Lower leg skin (tissue), 4 donors: ENCODE data around the gene TKFC. TPM values are rescaled to one million over a fixed set of nuclear protein-coding genes. Genes with fewer than 3 reads are reported as not detected.

Source experiments
- DNase-seq, 2 donors: peaks; one replicate each; pipeline ENCODE4 v3.0.0-alpha.2; 2019; ENCODE audit warnings: low spot score in 2 of 2
- H3K4me3 ChIP-seq: fragments of 200-600 bp; sonication (generic); 2 replicates; pipeline ENCODE4 v1.5.1; 2017; ENCODE audit warnings: mild to moderate bottlenecking, low read depth; ENCODE audit not compliant: poor library complexity, severe bottlenecking
- POLR2A ChIP-seq, 2 donors: fragments of 450-650 bp; IDR thresholded peaks; one replicate each; pipeline ENCODE4 v1.6.1; 2016 to 2017; ENCODE audit warnings: antibody characterized with exemption in 2 of 2, mild to moderate bottlenecking in 1 of 2, moderate library complexity in 1 of 2
- WGBS, 2 donors: methylation state at CpG; one replicate each; pipeline ENCODE4 v1.1.5; 2018; 5-methylcytosine and 5-hydroxymethylcytosine counted together
- intact Hi-C: fragments of 100-400 bp; cut with DNase I; formaldehyde crosslinking; loops from one replicate; pipeline ENCODE4 v1.15.0; 2023; ENCODE audit warnings: low total_unique reads
- total RNA-seq, 4 donors: library from RNA; depleted of rRNA; stranded (reverse); fragments of >200 nt; gene quantifications; one replicate each; pipeline ENCODE4 v1.1.0, GENCODE V29; 2016
- TF ChIP-seq, protein P1 (sequence below), 3 donors: fragments of 450-650 bp; IDR thresholded peaks; one replicate each; pipeline ENCODE4 v1.5.1; 2016; ENCODE audit warnings: antibody characterized with exemption in 3 of 3, mild to moderate bottlenecking in 3 of 3, moderate library complexity in 2 of 3

Gene TKFC
- total RNA-seq, 4 donors from 2014 or later = 26.6 to 37.3 (median 33.1) TPM

DNA sequence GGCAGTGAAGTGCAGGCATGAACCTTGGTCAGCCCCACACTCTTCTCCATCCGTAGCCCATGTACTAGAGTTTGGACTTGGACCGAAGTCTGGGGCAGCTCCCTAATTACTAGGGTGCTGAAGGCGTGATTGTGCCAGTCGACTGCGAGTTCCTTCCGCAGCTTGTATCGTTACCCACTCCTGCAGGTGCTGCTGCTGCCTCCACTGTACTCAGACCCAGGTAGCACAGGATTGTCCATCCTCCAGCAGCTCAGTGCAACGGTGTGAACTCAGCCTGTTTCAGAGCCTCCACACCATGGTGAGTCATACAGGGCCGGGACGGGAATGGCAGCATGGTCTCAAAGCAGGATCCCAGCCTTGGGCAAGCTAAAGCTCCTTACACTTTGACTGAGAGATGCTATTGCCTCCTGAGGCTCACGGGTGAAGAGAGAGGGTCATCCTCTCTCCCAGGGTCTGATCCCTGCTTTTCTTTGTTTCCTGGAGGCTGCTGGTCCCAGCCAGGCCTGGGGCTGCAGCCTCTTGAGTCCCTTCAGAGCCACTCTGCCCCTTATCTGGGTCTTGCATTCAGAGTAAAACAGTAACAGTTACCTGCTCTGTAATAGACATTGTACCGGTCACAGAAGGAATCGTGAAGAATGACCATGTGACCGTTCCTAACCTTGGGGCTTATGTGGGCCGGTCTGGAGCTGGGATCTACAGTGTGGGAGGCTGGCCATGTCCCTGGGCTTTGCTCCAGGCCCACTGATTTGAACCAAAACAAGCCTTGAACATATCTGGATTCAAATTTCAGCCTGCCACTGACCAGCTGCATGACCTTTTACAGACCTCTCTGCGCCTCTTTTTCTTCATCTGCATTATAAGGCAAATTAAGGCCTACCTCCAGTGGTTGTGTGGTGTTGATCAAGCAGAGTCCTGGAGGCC, 1.7 kb downstream of the TKFC start:
- peak in 1 of 2 donors; percentile 67 for DNase-seq
- 77 to 85% methylated on average over 16 of the region's 16 CpGs for WGBS, 2 donors
- TF ChIP-seq, protein P1, sequence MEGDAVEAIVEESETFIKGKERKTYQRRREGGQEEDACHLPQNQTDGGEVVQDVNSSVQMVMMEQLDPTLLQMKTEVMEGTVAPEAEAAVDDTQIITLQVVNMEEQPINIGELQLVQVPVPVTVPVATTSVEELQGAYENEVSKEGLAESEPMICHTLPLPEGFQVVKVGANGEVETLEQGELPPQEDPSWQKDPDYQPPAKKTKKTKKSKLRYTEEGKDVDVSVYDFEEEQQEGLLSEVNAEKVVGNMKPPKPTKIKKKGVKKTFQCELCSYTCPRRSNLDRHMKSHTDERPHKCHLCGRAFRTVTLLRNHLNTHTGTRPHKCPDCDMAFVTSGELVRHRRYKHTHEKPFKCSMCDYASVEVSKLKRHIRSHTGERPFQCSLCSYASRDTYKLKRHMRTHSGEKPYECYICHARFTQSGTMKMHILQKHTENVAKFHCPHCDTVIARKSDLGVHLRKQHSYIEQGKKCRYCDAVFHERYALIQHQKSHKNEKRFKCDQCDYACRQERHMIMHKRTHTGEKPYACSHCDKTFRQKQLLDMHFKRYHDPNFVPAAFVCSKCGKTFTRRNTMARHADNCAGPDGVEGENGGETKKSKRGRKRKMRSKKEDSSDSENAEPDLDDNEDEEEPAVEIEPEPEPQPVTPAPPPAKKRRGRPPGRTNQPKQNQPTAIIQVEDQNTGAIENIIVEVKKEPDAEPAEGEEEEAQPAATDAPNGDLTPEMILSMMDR (IDR thresholded peaks at IDR 0.05) = no peak
- TF ChIP-seq POLR2A (IDR thresholded peaks at IDR 0.05) = no peak
- H3K4me3 ChIP-seq = no peak overlapping the region
- intact Hi-C loops = loop anchor here (5.0 kb wide), 1 partner anchor 53 kb away; no protein-coding TSS in a partner anchor

DNA sequence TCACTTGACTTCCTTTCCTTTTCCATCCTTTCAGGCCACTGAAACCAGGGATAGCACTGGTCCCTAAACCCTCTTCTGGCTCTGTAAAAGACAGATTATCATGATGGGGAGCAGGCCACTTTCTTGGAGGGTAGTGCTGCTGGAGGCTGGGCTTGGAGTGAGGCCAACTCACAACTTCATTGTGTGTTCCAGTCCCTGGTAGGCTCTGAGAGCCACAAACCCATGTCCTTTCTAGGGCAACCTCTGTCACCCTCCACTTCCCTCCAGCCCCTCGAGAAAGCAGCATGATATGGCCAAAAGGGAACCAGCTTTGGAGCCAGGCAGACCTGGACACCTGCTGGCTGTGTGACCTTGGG, 2.3 kb downstream of the TKFC start:
- DNase-seq = peak in 1 of 2 donors; percentile 82
- TF ChIP-seq, protein P1 (IDR thresholded peaks at IDR 0.05) = no peak
- TF ChIP-seq POLR2A (IDR thresholded peaks at IDR 0.05) = no peak
- WGBS, 2 donors = 80 to 92% methylated on average over 1 of the region's 1 CpG
- intact Hi-C loops = loop anchor here (5.0 kb wide), 1 partner anchor 52 kb away; no protein-coding TSS in a partner anchor
- H3K4me3 ChIP-seq = no peak overlapping the region

DNA sequence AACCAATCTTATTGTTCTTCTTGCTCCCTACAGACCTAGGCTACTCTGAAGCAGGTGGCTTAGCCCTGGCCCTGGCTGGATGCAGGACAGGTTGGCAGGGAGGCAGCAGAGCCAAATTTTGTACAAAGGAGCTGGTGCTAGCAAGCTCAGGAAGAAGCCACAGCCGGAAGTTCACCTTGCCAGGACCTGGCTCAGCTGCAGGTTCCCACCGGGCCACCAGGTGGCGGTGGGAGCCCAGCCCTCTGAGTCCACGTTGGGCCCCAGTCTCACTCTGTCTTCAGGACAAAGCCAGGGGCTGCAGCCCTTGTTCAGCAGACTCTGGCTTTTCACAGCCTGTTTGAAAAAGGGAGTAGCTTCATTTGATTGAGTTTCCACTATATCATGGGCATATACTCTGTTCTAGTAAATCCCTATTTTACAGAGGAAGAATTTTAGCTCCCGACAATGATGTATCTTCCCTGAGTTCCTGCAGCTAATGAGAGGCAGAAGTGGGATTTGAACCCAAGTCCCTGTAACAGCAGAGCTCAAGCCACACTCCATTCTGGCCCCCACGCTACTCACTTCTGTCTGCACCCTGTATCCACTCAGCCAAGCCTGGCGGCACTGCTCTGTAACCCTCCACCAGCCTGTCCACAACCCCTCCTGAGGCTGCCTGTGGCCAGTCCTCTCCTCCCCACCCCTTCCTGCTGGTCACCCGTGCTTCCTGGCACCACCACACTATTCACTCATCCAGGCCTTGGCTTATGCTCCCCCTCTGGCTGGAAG, 3.3 kb downstream of the TKFC start:
- no peak overlapping the region for H3K4me3 ChIP-seq
- 27 to 29% methylated on average over 8 of the region's 8 CpGs for WGBS, 2 donors
- TF ChIP-seq POLR2A (IDR thresholded peaks at IDR 0.05) = no peak
- TF ChIP-seq, protein P1 (IDR thresholded peaks at IDR 0.05) = peak in 1 of 3 donors; percentile 88
- DNase-seq = peak; percentile 68 to 95
- intact Hi-C loops = loop anchor here (5.0 kb wide), 1 partner anchor 51 kb away; no protein-coding TSS in a partner anchor

DNA sequence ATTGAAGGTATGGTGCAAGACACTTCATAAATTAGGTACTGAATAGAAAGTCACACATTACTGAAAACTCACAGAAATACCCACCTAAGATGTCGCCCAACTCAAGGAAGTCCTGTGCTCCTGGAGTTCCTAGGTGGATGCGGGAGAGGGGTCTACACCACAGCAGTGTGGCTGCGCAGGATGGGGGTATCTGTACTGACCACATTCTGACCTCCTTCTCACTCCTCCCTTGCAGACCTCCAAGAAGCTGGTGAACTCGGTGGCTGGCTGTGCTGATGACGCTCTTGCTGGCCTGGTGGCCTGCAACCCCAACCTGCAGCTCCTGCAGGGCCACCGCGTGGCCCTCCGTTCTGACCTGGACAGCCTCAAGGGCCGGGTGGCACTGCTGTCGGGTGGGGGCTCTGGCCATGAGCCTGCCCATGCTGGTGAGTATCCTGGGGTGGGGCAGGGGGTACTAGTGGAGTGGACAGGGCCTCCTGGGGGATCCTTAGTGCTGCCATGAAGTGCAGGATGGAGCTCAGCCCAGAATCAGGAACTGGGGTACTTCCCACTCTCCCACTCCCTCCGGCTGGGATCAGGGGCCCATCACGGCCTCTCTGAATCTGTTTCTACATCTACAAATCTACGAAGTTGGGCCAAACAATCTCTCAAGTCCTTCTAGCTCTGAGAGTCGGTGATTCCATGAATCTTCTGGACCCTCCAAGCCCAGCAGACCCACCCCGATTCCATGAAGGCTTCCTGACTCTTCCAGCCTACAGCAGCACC, 4.9 kb downstream of the TKFC start:
- no peak for TF ChIP-seq POLR2A (IDR thresholded peaks at IDR 0.05)
- TF ChIP-seq, protein P1 (IDR thresholded peaks at IDR 0.05) = no peak
- DNase-seq = peak in 1 of 2 donors; percentile 71
- 91 to 92% methylated on average over 13 to 15 of the region's 15 CpGs for WGBS, 2 donors
- intact Hi-C loops = loop anchor here (5.0 kb wide), 1 partner anchor 49 kb away; no protein-coding TSS in a partner anchor
- H3K4me3 ChIP-seq = no peak overlapping the region

DNA sequence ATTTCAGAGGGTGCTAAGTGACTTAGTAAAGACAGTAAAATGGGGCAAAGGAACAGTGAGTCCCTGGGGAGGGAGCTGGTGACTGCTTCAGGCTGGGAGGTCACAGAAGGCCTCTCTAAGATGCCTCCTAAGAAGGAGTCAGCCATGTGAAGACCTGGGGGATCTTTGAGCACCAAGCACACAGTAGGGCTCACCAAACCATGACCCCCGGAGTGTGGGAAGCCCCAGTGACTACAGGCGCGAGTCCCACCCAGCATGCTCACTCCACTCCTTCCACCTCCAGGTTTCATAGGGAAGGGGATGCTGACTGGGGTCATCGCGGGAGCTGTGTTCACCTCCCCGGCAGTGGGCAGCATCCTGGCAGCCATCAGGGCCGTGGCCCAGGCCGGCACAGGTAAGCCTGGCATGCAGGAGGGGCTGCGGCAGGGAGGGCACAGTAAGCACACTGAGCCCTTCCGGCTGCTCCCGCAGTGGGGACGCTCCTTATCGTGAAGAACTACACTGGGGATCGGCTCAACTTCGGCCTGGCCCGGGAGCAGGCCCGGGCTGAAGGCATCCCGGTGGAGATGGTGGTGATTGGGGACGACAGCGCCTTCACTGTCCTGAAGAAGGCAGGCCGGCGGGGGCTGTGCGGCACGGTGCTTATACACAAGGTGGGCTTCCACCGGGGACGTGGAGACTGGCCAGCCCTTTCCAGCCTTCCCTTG, 5.9 kb downstream of the TKFC start:
- TF ChIP-seq, protein P1 (IDR thresholded peaks at IDR 0.05) = no peak
- TF ChIP-seq POLR2A (IDR thresholded peaks at IDR 0.05) = no peak
- H3K4me3 ChIP-seq = no peak overlapping the region
- intact Hi-C loops = loop anchor here (5.0 kb wide), 1 partner anchor 48 kb away; no protein-coding TSS in a partner anchor
- WGBS, 2 donors = 90 to 91% methylated on average over 26 of the region's 26 CpGs
- DNase-seq = peak in 1 of 2 donors; percentile 82
